ENCODE data around the gene MINDY4B. TPM values are rescaled to one million over a fixed set of nuclear protein-coding genes. Genes with fewer than 3 reads are reported as not detected.

Gene MINDY4B
- total RNA-seq, 1 experiment from 2014 or later, result not detected

DNA sequence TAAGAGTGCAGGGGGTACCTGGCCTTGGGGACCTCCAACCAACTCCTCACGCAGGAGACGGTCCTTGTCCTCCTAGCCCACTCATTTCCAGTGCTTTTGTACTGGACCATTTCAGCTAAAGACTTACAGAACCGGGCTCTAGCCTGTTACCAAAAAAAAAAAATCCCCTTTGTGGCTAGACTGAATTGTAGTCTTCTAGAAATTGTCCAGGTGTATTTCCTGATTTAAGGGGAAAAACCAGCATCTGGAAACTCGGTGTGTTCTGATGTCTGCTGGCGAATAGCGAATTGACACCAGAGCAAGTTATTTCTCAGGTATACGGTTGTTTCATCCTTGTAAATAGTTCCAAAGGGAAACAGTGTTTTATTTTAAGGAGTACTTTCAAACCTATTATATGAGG lies 21.1 kb upstream of the MINDY4B start:
- intact Hi-C loops (cut with micrococcal nuclease; ENCODE audit: unreplicated experiment), result no loop called here

GRCh38 chr3:150925751-150926201 lies 20.5 kb upstream of the MINDY4B start:
- TF ChIP-seq EZH2 (IDR thresholded peaks at IDR 0.05; ENCODE audit: borderline replicate concordance, low read depth, low read length, poor library complexity, severe bottlenecking) (no peak), CTCF (conservative IDR thresholded peaks at IDR 0.05; ENCODE audit: low read depth, low read length) (peak; percentile 61)
- peak; percentile 39 for DNase-seq (ENCODE audit: low spot score)
- ChIA-PET CTCF (no interaction called here), POLR2A (ENCODE audit: low non-redundant PET) (no interaction called here)
- Histone ChIP-seq H3K36me3 (ENCODE audit: insufficient read depth, low read length, poor library complexity, severe bottlenecking) (no peaks in the 10 kb centered on the region), H3K27ac (ENCODE audit: low read depth, low read length, poor library complexity, severe bottlenecking) (no peak overlapping the region), H3K4me1 (ENCODE audit: insufficient read depth, low read length, poor library complexity, severe bottlenecking) (no peaks in the 10 kb centered on the region), H3K4me3 (ENCODE audit: low read depth, low read length, poor library complexity, severe bottlenecking) (no peak overlapping the region), H3K27me3 (replicated peaks; ENCODE audit: insufficient read depth, low read depth, low read length, poor library complexity) (peaks cover 9% of the 10 kb centered on the region), H3K9me3 (ENCODE audit: low read depth, low read length, poor library complexity, severe bottlenecking) (no peaks in the 10 kb centered on the region)
- no TSS peak for BruUV-seq (replicated peaks)
- intact Hi-C loops (cut with micrococcal nuclease; ENCODE audit: unreplicated experiment), result loop anchor here (1.0 kb wide), 1 partner anchor 221 kb away; no protein-coding TSS in a partner anchor

More for the DNA sequence above, 21.1 kb upstream of the MINDY4B start:
- TF ChIP-seq CTCF (conservative IDR thresholded peaks at IDR 0.05; ENCODE audit: low read depth, low read length) (no peak), EZH2 (IDR thresholded peaks at IDR 0.05; ENCODE audit: borderline replicate concordance, low read depth, low read length, poor library complexity, severe bottlenecking) (no peak)
- Histone ChIP-seq H3K27me3 (replicated peaks; ENCODE audit: insufficient read depth, low read depth, low read length, poor library complexity) (peaks cover 9% of the 10 kb centered on the region), H3K4me1 (ENCODE audit: insufficient read depth, low read length, poor library complexity, severe bottlenecking) (no peaks in the 10 kb centered on the region), H3K4me3 (ENCODE audit: low read depth, low read length, poor library complexity, severe bottlenecking) (no peak overlapping the region), H3K9me3 (ENCODE audit: low read depth, low read length, poor library complexity, severe bottlenecking) (no peaks in the 10 kb centered on the region), H3K36me3 (ENCODE audit: insufficient read depth, low read length, poor library complexity, severe bottlenecking) (no peaks in the 10 kb centered on the region), H3K27ac (ENCODE audit: low read depth, low read length, poor library complexity, severe bottlenecking) (no peak overlapping the region)
- DNase-seq (ENCODE audit: low spot score), result no peak
- ChIA-PET CTCF (no interaction called here), POLR2A (ENCODE audit: low non-redundant PET) (no interaction called here)
- BruUV-seq (replicated peaks), result no TSS peak

GRCh38 chr3:150922611-150923010 lies 17.4 kb upstream of the MINDY4B start:
- DNase-seq (ENCODE audit: low spot score), result peak; percentile 46
- peaks cover 3% of the 10 kb centered on the region for H3K27me3 ChIP-seq (replicated peaks; ENCODE audit: insufficient read depth, low read depth, low read length, poor library complexity)
- intact Hi-C loops (cut with micrococcal nuclease; ENCODE audit: unreplicated experiment), result no loop called here
- H3K27ac ChIP-seq (ENCODE audit: low read depth, low read length, poor library complexity, severe bottlenecking), result no peak overlapping the region
- TF ChIP-seq EZH2 (IDR thresholded peaks at IDR 0.05; ENCODE audit: borderline replicate concordance, low read depth, low read length, poor library complexity, severe bottlenecking) (no peak), CTCF (conservative IDR thresholded peaks at IDR 0.05; ENCODE audit: low read depth, low read length) (no peak)
- H3K4me1 ChIP-seq (ENCODE audit: insufficient read depth, low read length, poor library complexity, severe bottlenecking), result no peaks in the 10 kb centered on the region
- CTCF ChIA-PET, result no interaction called here
- no peak overlapping the region for H3K4me3 ChIP-seq (ENCODE audit: low read depth, low read length, poor library complexity, severe bottlenecking)
- H3K9me3 ChIP-seq (ENCODE audit: low read depth, low read length, poor library complexity, severe bottlenecking), result no peaks in the 10 kb centered on the region
- BruUV-seq (replicated peaks), result no TSS peak
- H3K36me3 ChIP-seq (ENCODE audit: insufficient read depth, low read length, poor library complexity, severe bottlenecking), result no peaks in the 10 kb centered on the region
- POLR2A ChIA-PET (ENCODE audit: low non-redundant PET), result no interaction called here
